ENCODE data around the gene APOOL. TPM values are rescaled to one million over a fixed set of nuclear protein-coding genes. Genes with fewer than 3 reads are reported as not detected.

The APOOL gene
- total RNA-seq, 1 donor from 2014 or later, result 15.8 TPM

DNA sequence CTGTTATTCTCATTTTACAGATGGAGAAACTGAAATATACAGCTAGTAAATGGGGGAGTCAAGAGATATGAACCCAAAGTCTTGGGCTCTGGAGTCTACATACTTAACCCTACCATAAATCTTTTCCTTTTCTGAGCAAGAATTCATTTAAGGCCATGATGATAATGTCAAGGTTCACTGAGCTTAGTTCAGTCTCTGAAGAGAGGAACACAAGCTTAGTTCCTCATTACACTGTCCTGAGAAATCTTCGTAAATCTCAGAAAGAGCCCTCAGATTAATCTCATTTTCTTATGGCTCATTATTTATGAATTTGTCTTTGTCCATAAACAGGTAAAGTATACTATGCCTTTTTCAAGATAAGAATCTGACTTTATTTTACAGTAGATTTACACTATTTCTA lies 135.7 kb downstream of the APOOL start:
- Histone ChIP-seq H3K4me3 (ENCODE audit: low read depth, low read length) (no peak overlapping the region), H3K27me3 (ENCODE audit: control insufficient read depth, insufficient read depth, low read length) (no peaks in the 10 kb centered on the region), H3K36me3 (ENCODE audit: control insufficient read depth, insufficient read depth, low read length) (no peaks in the 10 kb centered on the region)
- no peak for DNase-seq (ENCODE audit: low read depth)
- TF ChIP-seq, protein P1, sequence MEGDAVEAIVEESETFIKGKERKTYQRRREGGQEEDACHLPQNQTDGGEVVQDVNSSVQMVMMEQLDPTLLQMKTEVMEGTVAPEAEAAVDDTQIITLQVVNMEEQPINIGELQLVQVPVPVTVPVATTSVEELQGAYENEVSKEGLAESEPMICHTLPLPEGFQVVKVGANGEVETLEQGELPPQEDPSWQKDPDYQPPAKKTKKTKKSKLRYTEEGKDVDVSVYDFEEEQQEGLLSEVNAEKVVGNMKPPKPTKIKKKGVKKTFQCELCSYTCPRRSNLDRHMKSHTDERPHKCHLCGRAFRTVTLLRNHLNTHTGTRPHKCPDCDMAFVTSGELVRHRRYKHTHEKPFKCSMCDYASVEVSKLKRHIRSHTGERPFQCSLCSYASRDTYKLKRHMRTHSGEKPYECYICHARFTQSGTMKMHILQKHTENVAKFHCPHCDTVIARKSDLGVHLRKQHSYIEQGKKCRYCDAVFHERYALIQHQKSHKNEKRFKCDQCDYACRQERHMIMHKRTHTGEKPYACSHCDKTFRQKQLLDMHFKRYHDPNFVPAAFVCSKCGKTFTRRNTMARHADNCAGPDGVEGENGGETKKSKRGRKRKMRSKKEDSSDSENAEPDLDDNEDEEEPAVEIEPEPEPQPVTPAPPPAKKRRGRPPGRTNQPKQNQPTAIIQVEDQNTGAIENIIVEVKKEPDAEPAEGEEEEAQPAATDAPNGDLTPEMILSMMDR (IDR thresholded peaks at IDR 0.05; ENCODE audit: insufficient read depth, low read length, poor library complexity, severe bottlenecking), result no peak

DNA sequence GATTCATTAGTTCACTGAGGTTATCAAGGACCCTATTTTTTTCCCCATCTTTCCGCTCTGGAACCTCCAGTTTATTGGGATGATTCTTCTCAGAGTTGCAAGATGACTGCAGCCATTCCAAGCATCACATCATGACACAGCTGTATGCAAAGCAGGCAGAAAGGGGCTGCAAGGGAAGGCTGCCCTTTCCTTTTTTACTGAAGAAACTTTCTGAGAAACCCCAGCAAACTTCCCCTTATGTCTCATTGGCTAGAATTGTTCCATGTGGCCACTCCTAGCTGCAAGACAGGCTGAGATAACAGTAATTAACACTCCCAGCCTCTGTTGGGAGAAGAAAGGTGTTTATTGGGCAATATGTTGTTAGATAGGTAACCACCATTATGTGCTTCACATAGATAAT lies 137.3 kb downstream of the APOOL start:
- Histone ChIP-seq H3K27me3 (ENCODE audit: control insufficient read depth, insufficient read depth, low read length) (no peaks in the 10 kb centered on the region), H3K4me3 (ENCODE audit: low read depth, low read length) (no peak overlapping the region), H3K36me3 (ENCODE audit: control insufficient read depth, insufficient read depth, low read length) (no peaks in the 10 kb centered on the region)
- no peak for DNase-seq (ENCODE audit: low read depth)
- TF ChIP-seq, protein P1 (IDR thresholded peaks at IDR 0.05; ENCODE audit: insufficient read depth, low read length, poor library complexity, severe bottlenecking), result no peak

Other genes with a start within 250 kb of the APOOL start
- gene SATL1, start 239.9 kb downstream of the APOOL start, total RNA-seq, result 0.07 TPM in 1 of 2 replicates, not detected in the other
- gene ZNF711, start 240.1 kb downstream of the APOOL start, total RNA-seq, result 9.9 and 10.3 TPM in 2 replicates